DMS 273 treated with DMSO at 0.1 percent for 48 hours (cell line): Measurements from ENCODE around the gene SLC35A4.

Experiments used
- DNase-seq: peaks from one replicate; lab custom pipeline; 2025; lab: John Stamatoyannopoulos, UW

The SLC35A4 gene

DNA sequence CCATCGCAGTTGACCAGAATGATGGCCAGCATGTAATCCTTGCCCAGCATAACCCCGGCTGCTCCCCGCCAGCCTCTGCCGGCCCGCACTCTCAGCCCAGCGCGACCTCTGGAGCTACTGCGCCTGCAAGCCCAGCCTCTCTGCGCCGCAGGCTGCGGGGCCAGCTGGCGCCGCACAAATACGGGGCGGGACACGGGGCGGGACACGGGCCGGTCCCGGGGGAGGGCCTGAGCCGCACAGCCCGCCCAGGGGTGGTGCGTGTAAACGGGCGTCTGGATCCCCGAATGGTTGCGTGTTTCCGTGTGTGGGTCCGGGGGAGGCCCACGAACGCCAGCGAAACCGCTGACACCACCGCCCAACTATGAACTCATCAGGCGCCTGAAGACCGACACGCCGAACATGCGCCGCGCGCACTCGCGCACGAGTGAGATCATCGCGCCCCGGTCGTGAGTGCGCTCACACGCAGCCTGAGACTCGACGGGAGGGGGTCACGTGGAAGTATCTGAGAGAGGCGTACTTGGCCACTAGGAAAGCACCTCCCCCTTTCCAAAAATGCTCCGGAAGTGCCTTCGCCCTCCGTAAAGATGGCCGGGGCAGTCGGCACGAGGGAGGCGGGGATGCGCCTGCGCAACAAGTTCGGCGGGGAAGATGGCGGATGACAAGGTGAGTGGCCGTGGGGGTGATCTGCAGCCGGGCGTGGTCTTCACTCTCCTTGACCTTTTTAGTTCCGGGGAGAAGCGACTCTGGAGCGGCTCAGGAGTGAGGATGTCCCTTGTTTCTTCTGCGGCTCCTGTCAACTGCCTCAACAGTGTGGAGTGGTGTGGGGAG is at the start of gene SLC35A4, which contains the start of gene APBB3:
SLC35A4 (plus strand) TSS at position 633 of the 828 bp plus-strand sequence. CDS start 2,342 bp downstream, outside the sequence.
APBB3 (minus strand) TSS at position 403 of the 828 bp plus-strand sequence; CDS start at position 50, 353 bp downstream.
- peak; percentile 94 for DNase-seq

DNA sequence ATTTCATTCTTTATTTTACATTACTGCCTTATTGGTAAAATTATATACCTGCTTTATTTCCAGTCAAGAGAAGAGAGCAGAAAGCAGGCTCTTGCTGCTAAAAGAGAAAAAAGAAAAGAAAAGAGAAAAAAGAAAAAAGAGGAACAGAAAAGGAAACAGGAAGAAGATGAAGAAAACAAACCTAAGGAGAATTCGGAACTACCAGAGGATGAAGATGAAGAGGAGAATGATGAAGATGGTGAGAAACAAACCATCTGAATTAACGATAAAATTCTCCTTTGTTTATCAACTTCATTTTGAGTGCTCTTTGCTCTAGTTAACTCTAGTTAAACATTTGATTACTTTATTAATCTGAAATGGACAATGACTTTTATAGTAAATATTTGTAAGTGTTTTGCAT is 40.6 kb upstream of the SLC35A4 start:
- no peak for DNase-seq

DNA sequence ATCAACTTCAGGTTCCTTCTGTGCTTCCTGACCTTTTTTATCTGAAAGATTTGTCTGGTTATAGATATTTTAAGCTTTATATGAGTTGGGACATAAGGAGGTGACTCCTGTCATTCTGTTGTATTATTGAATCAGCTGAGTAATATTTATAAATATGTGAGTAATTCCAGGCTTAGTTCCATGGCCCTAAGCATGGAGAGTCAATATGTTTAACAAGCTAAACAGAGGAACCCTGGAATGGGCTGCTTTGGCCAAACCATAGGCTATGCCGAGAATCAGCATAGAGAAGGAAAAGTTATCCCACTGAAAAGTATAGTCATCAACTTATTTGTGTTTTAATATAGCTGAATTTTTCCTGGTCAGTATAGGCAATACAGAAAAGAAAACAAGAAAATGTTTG is 24.4 kb upstream of the SLC35A4 start:
- no peak for DNase-seq

- DNase-seq, result no peak
Observed at GRCh38 chr5:140542972-140543371, 21.7 kb upstream of the SLC35A4 start.

GRCh38 chr5:140544986-140545385 is 19.6 kb upstream of the SLC35A4 start:
- DNase-seq, result no peak

DNA sequence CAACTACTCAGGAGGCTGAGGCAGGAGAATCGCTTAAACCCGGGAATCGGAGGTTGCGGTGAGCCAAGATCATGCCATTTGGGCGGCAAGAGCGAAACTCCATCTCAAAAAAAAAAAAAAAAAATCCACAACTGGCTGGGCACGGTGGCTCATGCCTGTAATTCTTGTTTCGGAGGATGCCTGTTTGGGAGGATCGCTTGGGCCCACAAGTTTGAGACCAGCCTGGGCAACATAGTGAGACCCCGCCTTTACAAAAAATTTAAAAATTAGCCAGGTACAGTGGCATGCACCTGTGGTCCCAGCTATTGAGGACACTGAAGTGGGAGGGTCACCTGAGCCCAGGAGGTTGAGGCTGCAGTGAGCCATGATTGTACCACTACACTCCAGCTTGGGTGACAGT is 19.0 kb upstream of the SLC35A4 start:
- DNase-seq, result no peak

GRCh38 chr5:140546851-140547507 is 17.6 kb upstream of the SLC35A4 start:
- DNase-seq, result peak; percentile 55

- peak; percentile 93 for DNase-seq
Observed at GRCh38 chr5:140547508-140548299, 16.9 kb upstream of the SLC35A4 start, which contains the start of gene EIF4EBP3. Gene EIF4EBP3, plus strand, starts transcription at chr5:140547662. Its CDS starts 76 bp downstream, at chr5:140547738.

- no peak for DNase-seq
Observed at GRCh38 chr5:140548300-140548688, 16.3 kb upstream of the SLC35A4 start.

- DNase-seq, result no peak
Observed at GRCh38 chr5:140548791-140549190, 15.8 kb upstream of the SLC35A4 start.

GRCh38 chr5:140549237-140550144 is 15.1 kb upstream of the SLC35A4 start:
- DNase-seq, result no peak

DNA sequence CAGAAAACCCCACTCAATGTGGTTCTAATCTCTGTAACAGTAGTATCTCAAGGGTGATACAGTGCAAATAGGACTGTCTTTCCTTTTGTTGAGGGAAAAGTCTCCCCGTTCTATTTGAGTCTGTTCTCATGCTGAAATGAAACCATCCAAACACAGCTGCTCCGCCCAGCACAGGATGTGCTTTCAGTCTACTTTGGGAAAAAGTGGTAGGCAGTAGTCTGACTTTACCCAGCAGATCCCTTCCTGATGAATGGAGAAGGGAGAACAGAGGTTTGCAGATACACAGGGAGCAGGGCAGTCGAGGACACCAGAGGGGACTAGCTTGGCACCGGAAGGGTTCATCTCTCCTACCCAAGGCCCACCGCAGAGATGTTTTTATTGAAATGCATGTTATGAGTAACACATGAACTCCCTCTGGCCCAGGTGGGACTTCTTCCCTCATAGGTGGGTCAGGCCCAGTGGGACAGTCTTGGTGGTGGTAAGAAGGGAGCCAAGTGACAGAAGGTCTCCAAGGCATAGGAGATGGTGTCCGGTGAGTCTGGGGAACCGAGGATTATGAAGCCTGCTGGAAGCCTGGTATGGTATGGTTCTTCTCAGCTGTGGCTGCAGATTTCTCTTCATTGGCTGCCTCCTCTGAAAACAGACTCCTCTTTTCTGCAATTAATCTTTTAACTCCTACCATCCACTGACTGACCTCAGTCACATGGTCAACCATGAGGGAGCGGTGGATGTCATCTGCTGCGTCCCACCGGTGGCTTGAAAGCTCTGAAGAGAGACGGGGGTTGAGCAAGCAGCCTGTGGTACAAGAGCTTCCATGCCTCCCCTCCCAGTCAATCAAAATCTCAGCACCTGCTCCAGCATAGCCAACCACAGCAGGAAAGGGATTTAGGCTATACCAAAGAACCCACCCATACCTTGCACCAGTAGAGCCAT is 14.2 kb upstream of the SLC35A4 start:
- DNase-seq, result no peak

DNA sequence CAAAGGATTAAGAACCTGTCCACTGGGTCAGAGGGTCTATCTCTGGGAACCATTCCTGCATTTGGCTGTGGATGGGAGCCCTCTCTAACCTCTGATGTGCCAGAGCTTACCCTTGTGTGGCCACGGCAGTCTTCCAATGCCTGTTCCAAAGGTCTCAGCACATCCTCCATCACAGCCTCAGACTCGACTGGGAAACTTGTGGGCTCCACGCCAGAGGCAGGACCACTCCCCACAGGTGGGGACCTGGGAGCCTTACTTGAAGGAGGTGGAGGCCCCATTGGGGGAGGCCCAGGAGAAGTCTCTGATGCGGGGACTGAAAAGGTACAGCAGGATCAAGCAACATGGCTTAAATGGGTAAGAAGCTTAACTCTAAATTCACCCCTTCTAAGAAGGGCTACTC is 12.8 kb upstream of the SLC35A4 start:
- DNase-seq, result no peak

DNA sequence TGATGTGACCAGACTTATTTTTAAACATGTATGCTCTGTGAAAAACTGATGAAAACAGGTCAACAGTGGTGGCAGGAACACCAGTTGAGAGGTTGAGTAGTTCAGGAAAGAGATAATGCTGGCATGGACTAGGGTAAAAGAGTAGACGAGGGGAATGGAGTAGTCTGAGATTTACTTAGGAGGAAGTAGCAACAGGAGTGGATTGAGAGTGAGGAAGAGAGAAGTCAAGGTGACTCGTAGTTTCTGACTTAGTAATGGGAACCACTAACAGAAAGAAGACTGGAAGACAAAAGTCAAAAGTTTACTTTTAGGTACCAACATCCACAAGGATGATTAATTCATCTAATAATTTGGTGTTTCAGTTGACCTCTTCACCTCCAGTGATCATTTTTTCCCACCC is 11.0 kb upstream of the SLC35A4 start:
- DNase-seq, result no peak

DNA sequence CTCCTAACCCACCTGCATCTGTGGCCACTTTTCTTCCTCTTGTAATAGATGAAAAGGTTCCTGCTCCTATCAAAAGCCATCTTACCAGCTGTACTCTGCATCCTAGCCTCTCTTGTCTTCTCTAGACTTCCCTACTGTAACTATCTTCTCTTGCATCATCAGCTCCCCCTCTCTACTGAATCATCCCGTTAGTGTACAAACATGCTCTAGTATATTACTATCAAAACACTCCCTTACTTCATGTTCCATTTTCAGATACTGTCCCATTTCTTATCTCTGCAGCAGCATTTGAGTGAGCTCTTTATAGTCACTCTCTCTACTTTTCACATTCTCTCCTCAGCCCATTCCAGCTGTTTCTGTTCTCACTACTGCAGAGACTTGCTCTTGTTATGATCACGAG is 10.2 kb upstream of the SLC35A4 start:
- DNase-seq, result no peak

- no peak for DNase-seq
Observed at GRCh38 chr5:140555747-140556312, 8.8 kb upstream of the SLC35A4 start.

DNA sequence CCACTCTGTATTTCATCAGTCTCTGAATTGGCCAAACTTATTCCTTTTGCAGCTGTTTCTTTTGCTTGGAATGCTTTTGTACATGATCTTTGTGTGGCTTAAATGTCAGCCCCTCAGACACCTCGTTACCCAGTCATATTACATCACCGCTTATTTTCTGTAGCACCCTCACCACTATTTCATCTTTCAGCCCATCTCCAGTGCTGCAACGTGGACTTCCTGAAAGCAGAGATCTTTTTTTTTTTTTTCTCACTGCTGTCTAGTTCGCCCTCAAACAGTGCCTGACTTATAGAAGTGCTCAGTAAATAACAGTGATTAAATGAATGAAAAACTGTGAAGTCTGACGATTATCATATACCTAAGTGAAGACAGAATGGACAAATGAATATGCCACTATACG is 8.2 kb upstream of the SLC35A4 start:
- no peak for DNase-seq

DNA sequence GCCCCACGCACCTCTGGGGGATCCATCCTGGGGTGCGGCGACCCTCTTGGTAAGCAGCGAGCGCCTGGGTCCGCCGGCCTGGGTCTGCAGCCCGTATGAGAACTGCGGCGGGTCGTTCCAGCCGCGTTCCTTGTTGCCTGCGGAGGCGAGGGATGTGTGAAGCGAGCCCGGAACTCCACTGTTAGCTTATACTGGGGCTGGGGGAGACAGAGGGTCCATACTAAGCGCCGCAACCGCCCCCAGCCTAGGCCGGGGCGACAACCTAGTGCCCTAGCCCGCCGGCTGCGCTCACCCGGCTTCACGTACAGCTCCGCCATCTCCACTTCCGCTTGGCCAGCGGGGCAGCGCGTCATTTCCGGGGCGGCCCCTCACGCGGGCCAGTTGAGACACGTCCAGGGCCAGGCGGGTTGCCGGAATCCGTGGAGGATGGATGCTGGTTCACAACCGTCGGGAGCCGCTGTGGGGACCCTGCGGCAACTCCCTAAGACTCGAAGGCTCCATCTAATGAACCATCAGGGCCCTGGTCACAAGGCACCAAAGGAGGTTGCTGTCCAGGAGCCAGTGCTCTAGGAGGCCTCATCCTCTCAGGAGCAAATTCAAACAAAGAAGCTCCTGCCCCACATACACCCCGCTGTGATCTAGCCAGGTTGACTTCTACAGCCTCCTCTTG is 7.4 kb upstream of the SLC35A4 start, which contains the start of gene SRA1:
SRA1 (minus strand) TSS at position 338 of the 670 bp plus-strand sequence; CDS start at position 317, 21 bp downstream.
- peak; percentile 76 for DNase-seq

DNA sequence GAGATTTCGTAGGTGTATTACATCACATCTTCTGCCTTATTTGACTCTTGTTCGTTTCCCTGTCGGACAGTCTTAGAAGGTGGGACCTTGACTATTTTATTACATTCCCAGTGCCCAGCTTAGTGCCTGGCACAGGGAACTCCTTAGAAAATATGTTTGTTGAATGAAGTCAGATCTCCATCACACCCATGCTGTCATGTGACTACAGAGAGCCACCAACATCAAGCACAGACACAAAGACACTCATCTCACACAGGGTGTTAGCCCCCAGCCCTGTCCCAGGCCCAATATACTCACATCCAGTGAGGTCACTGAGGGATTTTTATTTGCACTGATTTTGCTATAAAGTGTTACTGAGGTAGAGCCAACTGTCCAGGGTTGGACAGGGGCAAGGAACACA is 6.7 kb upstream of the SLC35A4 start:
- no peak for DNase-seq
